SKM-1 (cell line): Measurements from ENCODE around the gene MORN3.

Experiments used
- DNase-seq: peaks from one replicate; lab custom pipeline; 2025; ENCODE audit not compliant: unreplicated experiment; lab: John Stamatoyannopoulos, UW

Gene MORN3

GRCh38 chr12:121610239-121611149 is 59.0 kb downstream of the MORN3 start:
- no peak for DNase-seq

- no peak for DNase-seq
Measured at GRCh38 chr12:121608301-121608700, 61.2 kb downstream of the MORN3 start.

- no peak for DNase-seq
Measured at GRCh38 chr12:121603581-121603980, 65.9 kb downstream of the MORN3 start.

- DNase-seq = no peak
Measured at GRCh38 chr12:121602766-121603165, 66.7 kb downstream of the MORN3 start.

GRCh38 chr12:121600702-121601336 is 68.6 kb downstream of the MORN3 start:
- no peak for DNase-seq
